GM19099 (cell line): ENCODE data around the gene TEX13A.

Experiments used
- POLR2A ChIP-seq: IDR thresholded peaks from 3 replicates; pipeline ENCODE4 v1.6.1; 2011; ENCODE audit warnings: low read depth; ENCODE audit not compliant: insufficient read length; ENCODE audit errors: extremely low read depth

Gene TEX13A

DNA sequence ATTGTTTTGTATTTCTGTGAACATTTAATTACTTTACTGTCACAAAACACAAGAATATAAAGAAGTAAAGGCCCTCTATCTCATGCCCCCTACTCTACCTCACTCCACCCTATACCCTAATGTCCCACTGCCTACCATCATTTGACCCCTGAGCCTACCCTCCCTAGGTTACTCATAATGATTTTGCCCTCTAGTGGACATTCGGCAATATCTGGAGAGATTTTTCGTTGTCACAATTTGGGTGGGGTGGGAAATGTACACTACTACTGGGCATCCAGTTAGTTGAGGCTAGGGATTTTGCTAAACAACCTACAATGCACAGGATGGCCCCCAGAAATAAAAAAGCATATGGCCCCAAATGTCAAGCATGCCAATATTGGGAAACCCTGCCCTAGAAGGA is 10.2 kb downstream of the TEX13A start:
- TF ChIP-seq POLR2A, result no peak

DNA sequence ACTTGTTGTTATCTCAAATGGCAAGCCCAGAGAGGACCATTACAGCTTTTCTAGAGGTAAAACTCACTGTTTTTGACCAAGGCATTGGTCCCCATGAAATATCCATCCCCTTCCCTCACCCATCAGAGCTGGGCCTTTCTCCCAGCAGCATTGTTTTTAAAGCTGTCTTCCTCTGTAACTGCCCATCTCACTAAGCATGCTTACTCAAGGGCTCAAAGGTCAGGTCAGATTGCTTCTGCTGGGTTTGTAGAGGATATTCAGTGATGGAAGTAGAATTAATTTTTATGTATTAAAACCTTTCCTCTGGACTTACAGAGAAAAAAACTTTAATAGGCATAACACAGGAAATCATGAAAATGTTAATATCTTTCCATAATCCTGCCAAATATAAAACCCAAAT is 11.1 kb downstream of the TEX13A start:
- no peak for TF ChIP-seq POLR2A

DNA sequence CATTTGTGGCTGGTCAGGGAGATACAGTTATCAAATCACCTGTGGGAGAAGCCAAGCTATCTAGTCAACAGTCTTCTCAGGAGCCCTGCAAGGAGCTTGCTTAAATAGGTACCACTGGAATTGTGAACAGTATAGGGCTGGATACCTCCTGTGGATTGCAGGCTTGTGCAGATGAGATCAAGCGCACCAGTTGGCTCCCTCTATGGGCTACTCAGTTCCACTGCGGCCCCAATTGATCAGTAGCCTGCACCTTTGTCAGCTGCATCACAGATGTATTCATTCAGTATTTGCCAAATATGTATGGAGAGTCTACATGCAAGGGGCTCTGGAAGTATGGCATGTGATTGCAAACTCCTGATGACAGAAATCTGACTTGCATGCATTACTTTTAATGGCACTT is 28.6 kb downstream of the TEX13A start:
- TF ChIP-seq POLR2A, result no peak

DNA sequence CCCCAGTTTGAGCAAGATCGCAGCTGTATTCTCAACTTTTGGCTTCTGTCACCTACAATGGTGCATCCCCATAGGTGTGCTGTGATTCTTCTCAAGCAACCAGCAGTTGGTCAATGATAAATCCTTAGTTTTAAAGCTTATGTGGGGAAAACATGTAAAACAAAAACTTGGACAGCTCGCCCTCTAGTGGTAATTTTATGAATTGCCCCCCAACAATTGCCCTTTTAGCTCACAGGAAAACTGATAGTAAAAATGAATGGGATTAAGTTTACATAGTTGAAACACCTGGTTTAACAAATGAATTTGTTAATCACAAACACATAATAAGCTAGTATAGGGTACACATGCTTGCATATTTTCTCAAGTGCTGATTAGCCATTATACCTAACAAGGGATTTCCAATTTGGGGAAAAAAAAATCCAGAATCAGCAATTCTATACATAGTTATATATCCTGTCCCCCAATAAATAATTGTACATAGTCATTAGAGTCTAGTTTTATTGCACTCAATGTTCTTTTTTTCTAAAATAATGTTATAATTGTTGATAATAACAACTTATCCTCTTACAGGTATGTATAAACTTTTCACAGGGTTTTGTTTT is 30.1 kb downstream of the TEX13A start:
- TF ChIP-seq POLR2A, result no peak

DNA sequence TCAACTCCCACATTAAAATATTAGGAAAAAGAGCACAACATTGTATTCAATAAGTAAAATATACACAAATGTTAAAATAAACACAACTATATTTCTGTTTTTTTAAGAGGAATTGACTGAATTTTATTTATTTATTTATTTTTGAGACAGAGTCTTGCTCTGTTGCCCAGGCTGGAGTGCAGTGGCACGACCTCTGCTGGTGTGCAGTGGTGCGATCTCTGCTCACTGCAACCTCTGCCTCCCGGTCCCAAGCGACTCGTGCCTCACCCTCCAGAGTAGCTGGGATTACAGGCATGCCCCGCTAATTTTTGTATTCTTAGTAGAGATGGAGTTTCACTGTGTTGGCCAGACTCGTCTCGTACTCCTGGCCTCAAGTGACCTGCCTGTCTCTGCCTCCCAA is 31.4 kb downstream of the TEX13A start:
- TF ChIP-seq POLR2A, result no peak

DNA sequence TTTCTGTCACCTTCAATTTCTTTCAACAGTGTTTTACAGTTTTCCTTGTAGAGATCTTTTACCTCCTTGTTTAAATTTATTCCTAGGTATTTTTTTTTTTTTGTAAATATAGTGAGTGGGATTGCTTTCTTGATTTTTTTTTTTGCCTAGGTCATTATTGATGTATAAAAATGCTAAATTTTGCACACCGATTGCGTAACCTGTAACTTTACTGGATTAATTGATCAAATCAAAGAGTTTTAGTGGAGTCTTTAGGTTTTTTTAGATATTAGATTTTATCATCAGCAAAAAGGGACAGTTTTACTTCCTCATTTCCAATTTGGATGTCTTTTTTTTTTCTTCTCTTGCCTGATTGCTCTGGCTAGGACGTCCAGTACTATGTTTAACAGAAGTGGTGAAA is 40.9 kb downstream of the TEX13A start:
- no peak for TF ChIP-seq POLR2A

DNA sequence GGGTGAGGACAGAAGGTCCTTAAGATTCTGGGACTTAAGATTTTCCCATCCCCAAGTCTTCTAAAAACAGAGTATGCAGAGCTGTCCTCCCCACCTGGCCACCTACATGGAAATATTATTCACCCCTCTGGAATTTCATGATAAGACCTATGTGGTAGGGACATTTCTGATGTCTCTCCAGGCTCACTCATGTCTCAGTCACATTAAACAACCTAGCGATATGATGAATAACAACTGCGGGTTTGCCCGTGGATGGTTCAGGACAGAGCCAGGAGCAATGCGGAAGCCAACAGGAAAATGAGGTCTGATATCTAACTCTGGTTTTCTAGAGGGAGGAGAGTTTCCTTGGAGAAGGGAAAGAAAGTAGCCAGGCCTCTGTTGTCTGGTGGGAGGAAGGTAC is 47.4 kb downstream of the TEX13A start:
- no peak for TF ChIP-seq POLR2A
